ENCODE results near the gene ARID2.
A peak's percentile ranks its signal among the peaks of the same experiment; 100 is the strongest.

- no peak for TF ChIP-seq POLR2A (IDR thresholded peaks at IDR 0.05)
- TF ChIP-seq CTCF (IDR thresholded peaks at IDR 0.05 in 4 of 5, conservative IDR thresholded peaks at IDR 0.05 in 1 of 5): peak; percentile 44 to 84 (median 70)
Observed at GRCh38 chr12:45725631-45726602, 3.6 kb upstream of the ARID2 start.

Measured in gastrocnemius medialis (tissue), 4 donors.